Panc1 (cell line): ENCODE data around the gene ELL2. TPM values are rescaled to one million over a fixed set of nuclear protein-coding genes. Genes with fewer than 3 reads are reported as not detected.

Source experiments
- ATAC-seq: fragments of 200-7000 bp; cut with Tn5 transposase; 2 replicates; pipeline ENCODE4 v1.9.1; 2020; ENCODE audit warnings: mild to moderate bottlenecking, moderate library complexity
- BruUV-seq: library from RNA; stranded (reverse); fragments of 400-500 nt; replicated peaks from 2 replicates; lab custom pipeline; 2021; lab: Mats Ljungman, UMichigan
- CTCF ChIA-PET: fragments of 300-600 bp; sonication (Branson Sonifier 250); formaldehyde crosslinking; loops from one replicate; lab custom pipeline; 2022; ENCODE audit warnings: antibody characterized with exemption; lab: Charles Lee
- POLR2A ChIA-PET: fragments of 300-600 bp; sonication (Branson Sonifier 250); formaldehyde crosslinking; loops from one replicate; lab custom pipeline; 2022; ENCODE audit warnings: antibody characterized with exemption; lab: Charles Lee
- DNase-seq: peaks from one replicate; pipeline ENCODE4 v3.0.0-alpha.2; 2010; ENCODE audit warnings: low read depth, low spot score
- H3K27ac ChIP-seq: 2 replicates; pipeline ENCODE4 v1.5.1; 2011; ENCODE audit warnings: mild to moderate bottlenecking, low read length, inconsistent platforms
- H3K27me3 ChIP-seq: fragments of 200-500 bp; sonication (Bioruptor generic); 2 replicates; pipeline ENCODE4 v1.6.0; 2014; ENCODE audit warnings: low read length, inconsistent platforms; ENCODE audit not compliant: control insufficient read depth, insufficient read depth
- H3K36me3 ChIP-seq: fragments of 200-500 bp; sonication (Bioruptor generic); 2 replicates; pipeline ENCODE4 v1.5.1; 2014; ENCODE audit warnings: inconsistent platforms, mild to moderate bottlenecking, low read length, moderate library complexity; ENCODE audit not compliant: control insufficient read depth, insufficient read depth
- H3K4me1 ChIP-seq: 2 replicates; pipeline ENCODE4 v1.5.1; 2011; ENCODE audit warnings: inconsistent platforms, mild to moderate bottlenecking, low read length, moderate library complexity; ENCODE audit not compliant: control insufficient read depth, insufficient read depth
- H3K4me3 ChIP-seq, 2 experiments: 2 replicates each; pipeline ENCODE4 v1.5.1; 2011 to 2012; ENCODE audit warnings: low read depth in 2 of 2, low read length in 2 of 2, mild to moderate bottlenecking in 2 of 2, inconsistent platforms in 1 of 2, moderate library complexity in 1 of 2
- H3K9me3 ChIP-seq: fragments of 200-500 bp; sonication (Bioruptor generic); 2 replicates; pipeline ENCODE4 v1.5.1; 2014; ENCODE audit warnings: low read depth, mild to moderate bottlenecking, inconsistent platforms, low read length, moderate library complexity; ENCODE audit not compliant: control insufficient read depth, insufficient read depth
- CTCF ChIP-seq: fragments of 450-650 bp; IDR thresholded peaks from 2 replicates; pipeline ENCODE4 v1.5.1; 2017; ENCODE audit warnings: mild to moderate bottlenecking
- POLR2AphosphoS5 ChIP-seq: IDR thresholded peaks from 2 replicates; pipeline ENCODE4 v1.6.1; 2012; ENCODE audit warnings: mild to moderate bottlenecking, low read depth, low read length, moderate library complexity
- REST ChIP-seq, 2 experiments: IDR thresholded peaks; 2 replicates each; pipeline ENCODE4 v1.6.1; 2011 to 2012; ENCODE audit warnings: low read depth in 2 of 2, control low read depth in 1 of 2, low read length in 1 of 2, mild to moderate bottlenecking in 1 of 2, moderate library complexity in 1 of 2; ENCODE audit not compliant: insufficient read depth in 1 of 2
- SIN3A ChIP-seq: IDR thresholded peaks from 2 replicates; pipeline ENCODE4 v1.6.1; 2012; ENCODE audit warnings: low read depth, mild to moderate bottlenecking, low read length, moderate library complexity, borderline replicate concordance; ENCODE audit not compliant: insufficient read depth
- TCF7L2 ChIP-seq: IDR thresholded peaks from 2 replicates; pipeline ENCODE4 v1.6.1; 2011; ENCODE audit warnings: mild to moderate bottlenecking, low read depth, low read length, inconsistent platforms
- in situ Hi-C: cut with HindIII; loops from 2 replicates; pipeline ENCODE4 v1.10.0; 2016; ENCODE audit warnings: low sequenced_read_pairs, low pct_unique_long_range_greater_than_20kb
- intact Hi-C: fragments of 100-400 bp; cut with micrococcal nuclease; formaldehyde crosslinking; loops from one replicate; pipeline ENCODE4 v1.10.0; 2022; ENCODE audit not compliant: unreplicated experiment
- total RNA-seq: library from RNA; stranded (reverse); gene quantifications from one replicate; pipeline ENCODE4 v1.2.1, GENCODE V29; 2021; ENCODE audit not compliant: unreplicated experiment

ELL2 gene
- total RNA-seq, 1 experiment from 2014 or later: 68.5 TPM

- Histone ChIP-seq H3K27ac (no peak overlapping the region), H3K9me3 (no peaks in the 10 kb centered on the region), H3K36me3 (no peaks in the 10 kb centered on the region), H3K4me3 (no peak overlapping the region), H3K4me1 (no peaks in the 10 kb centered on the region), H3K27me3 (no peaks in the 10 kb centered on the region)
- intact Hi-C loops (no loop called here), in situ Hi-C loops (no loop called here)
- CTCF ChIA-PET: no interaction called here
- no peak for TF ChIP-seq SIN3A
- TF ChIP-seq REST (IDR thresholded peaks at IDR 0.05; ENCODE audit: insufficient read depth in 1 of 2, low read depth in 2 of 2, low read length in 1 of 2): no peak
- TF ChIP-seq CTCF: no peak
- TF ChIP-seq POLR2AphosphoS5: no peak
- no peak for TF ChIP-seq TCF7L2
- DNase-seq (no peak), ATAC-seq (no peak)
- no TSS peak for BruUV-seq
- POLR2A ChIA-PET: no interaction called here
Measured at GRCh38 chr5:95872346-95873268, 89.0 kb downstream of the ELL2 start.

- H3K36me3 ChIP-seq: no peaks in the 10 kb centered on the region
- no peak overlapping the region for H3K27ac ChIP-seq
- in situ Hi-C loops: no loop called here
- CTCF ChIA-PET: no interaction called here
- POLR2A ChIA-PET: no interaction called here
- no peaks in the 10 kb centered on the region for H3K4me1 ChIP-seq
- ATAC-seq: no peak
- DNase-seq: no peak
- BruUV-seq: no TSS peak
- no peaks in the 10 kb centered on the region for H3K9me3 ChIP-seq
- intact Hi-C loops: no loop called here
- TF ChIP-seq SIN3A (no peak), TCF7L2 (no peak), CTCF (no peak), REST (IDR thresholded peaks at IDR 0.05; ENCODE audit: insufficient read depth in 1 of 2, low read depth in 2 of 2, low read length in 1 of 2) (no peak), POLR2AphosphoS5 (no peak)
- no peaks in the 10 kb centered on the region for H3K27me3 ChIP-seq
- no peak overlapping the region for H3K4me3 ChIP-seq
Measured at GRCh38 chr5:95871146-95871806, 90.4 kb downstream of the ELL2 start.
